Inflammatory macrophage treated with lipopolysaccharide for 4 hours (primary cell): ENCODE results near the gene TRPM8.
A peak's percentile ranks its signal among the peaks of the same experiment; 100 is the strongest.
"Not testable (repeated sequence)": the region's sequence is repeated elsewhere in the genome, so short reads cannot be mapped to it uniquely, and the experiment has no call there.

Experiments used
- DNase-seq: peaks from one replicate; pipeline ENCODE4 v3.0.0-alpha.2; 2020

TRPM8 gene

DNA sequence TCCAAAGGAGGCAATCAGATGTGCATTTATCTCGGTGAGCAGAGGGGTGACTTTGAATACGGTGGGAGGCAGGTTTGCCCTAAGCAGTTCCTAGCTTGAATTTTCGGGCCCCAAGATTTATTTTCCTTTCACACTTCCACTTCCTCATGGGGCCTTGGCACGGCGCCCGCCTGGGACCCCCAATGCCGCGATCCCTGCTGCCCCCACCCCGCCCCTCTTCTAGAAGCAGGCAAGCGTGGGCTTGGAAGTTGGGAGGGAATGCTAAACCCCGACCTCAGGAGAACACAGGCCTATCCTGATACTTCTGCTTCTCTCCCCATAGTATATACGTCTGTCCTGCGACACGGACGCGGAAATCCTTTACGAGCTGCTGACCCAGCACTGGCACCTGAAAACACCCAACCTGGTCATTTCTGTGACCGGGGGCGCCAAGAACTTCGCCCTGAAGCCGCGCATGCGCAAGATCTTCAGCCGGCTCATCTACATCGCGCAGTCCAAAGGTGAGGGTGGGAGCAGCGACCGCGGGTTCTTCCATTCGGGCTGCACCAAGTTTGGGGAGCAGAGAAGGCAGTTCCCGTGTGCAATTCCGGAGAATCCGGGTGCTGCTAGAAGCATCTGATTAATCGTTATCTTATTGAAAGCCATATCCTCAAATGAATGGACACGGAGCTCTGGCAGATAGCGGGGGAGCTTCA is 21.6 kb downstream of the TRPM8 start:
- no peak for DNase-seq

DNA sequence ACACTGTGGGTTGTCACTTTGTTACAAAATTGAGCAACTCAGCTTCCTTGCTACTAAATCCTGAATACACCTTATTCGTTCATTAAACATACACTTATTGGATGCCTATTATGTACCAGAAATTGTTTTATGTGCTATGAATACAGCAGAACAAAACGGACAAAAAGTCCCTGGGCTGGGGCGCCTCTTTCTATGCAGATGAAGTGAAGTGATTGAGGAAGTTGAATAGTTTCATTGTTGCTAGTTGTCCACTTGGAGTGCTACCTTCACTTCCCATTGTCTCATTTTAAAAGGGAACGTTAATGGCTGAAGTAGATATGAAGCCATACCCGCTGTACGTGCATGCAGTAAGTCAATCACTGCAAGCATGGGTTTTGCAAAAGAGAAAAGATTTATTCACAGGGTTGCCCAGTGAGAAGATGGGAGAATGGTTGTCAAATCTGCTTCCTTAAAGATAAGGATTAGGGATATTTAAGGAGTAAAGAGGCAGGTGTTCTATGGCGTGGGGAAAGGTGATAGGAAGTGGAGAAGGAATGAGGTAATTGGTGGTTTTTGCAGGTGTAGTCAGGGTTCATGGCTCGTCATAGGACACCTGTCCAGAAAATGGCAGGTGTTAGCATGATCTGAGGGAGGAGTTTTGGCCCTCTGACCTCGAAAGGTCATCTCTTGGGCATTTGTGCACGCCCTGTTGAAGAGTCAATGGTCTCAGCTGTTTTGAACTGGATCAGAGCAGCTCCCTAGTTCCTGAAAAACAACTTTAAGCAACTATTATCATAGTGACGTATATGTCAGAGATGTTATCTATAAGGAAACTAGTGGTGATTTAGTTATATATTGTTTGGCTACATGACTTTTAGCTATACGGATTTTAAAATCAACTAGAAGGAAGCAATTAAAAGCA is 23.5 kb downstream of the TRPM8 start:
- peak; percentile 8 for DNase-seq

DNA sequence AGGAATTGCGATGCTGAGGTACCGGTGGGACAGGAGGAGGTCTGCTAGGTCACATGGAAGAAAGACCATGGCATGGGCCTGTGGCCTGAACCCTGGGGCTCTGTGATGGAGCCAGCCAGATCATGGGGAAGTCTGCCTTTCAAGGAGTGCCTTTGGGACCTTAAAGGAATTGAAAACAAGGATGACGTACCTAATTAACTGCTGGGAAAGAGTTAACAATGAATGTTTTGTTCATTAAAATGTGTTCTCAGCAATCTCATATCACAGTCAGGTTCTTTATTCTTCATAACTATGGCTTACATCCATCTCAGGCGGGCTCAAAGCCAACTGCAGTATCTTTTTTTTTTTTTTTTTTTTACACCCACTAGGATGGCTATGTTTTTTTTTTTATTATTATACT is 25.6 kb downstream of the TRPM8 start:
- DNase-seq, result no peak

DNA sequence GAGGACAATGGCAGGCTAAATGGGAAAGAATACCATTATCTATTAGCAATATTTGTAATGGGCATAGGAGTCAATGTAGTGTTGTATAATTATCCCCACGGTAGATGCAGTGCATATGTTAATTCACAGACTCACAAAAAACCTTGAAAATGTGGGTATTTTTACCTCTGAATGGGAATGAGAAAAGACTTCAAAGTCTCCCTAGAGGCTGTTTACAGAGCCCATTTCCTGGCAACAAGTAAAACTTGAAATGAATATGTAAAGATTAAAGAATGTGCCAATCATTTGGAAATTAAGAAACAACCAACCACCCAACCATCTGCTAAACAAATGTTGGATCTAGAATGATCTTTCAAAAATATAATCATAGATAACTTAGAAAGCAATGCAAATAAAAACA is 27.1 kb downstream of the TRPM8 start:
- no peak for DNase-seq

DNA sequence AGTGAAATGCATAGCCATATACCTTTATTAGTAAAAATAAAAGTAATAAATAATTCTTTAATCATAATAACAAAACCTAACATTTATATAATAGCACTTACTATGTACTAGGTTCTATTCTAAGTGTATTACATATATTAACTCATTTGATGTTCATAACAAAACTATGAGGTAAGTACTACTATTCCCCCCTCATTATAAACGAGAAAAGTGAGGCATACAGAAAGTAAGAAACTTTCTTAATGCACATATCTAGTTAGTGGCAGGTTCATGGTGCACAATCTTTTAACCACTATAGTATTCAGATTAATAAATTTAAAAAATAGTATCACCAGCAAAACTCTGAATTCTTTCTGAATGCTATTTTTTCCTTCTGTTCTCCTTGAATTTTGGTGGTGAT is 27.5 kb downstream of the TRPM8 start:
- no peak for DNase-seq

DNA sequence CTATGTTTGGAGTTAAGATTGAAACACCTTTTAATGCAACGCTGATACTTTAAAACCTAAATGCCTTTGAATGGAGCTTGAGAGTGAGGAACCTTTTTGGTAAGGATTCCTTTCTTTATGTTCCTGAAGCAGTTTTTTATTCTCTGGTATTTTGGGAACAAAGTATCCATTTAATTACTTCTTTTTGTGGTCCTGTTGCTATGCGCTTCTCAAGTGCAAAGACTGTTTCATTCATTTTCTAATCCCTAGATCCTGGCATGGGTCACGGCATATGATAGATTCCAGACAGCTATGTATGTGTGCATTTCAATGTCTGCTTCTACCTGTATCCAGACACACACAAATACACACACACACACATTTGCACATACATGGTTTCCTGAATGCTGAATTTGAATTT is 28.0 kb downstream of the TRPM8 start:
- DNase-seq, result no peak

DNA sequence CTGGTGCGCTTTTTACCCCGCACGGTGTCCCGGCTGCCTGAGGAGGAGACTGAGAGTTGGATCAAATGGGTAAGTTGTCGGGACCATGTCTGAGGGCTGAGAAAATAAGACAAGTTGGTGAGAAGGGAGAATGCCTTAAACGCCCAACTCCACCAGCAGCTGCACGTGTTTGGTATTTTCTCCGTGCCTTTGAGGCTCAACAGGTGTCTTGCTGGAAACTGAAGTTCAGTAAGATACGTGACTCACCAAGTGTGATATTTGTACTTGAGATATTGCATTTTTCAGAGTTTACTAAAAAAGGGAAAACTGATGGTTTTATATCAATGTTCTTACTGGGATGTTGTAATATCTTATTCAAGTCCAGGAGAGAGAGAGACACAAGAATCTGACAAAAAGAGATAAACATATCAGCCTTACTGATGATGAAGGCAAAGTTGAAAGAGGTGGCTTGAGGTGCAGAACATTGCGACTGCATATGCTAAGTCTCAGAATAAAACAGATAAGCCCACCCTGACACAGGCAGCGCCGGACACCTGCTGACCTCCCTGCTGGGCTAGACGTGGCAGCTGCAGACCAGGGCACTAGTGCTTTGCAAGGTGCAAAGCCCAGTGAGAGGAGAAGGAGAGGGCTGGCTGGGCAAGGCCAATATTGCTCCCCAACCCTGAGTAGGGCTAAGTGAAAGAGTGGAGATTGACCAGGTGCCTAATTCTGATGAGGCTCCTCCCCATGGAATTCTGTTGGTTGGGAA is 33.1 kb downstream of the TRPM8 start:
- no peak for DNase-seq

DNA sequence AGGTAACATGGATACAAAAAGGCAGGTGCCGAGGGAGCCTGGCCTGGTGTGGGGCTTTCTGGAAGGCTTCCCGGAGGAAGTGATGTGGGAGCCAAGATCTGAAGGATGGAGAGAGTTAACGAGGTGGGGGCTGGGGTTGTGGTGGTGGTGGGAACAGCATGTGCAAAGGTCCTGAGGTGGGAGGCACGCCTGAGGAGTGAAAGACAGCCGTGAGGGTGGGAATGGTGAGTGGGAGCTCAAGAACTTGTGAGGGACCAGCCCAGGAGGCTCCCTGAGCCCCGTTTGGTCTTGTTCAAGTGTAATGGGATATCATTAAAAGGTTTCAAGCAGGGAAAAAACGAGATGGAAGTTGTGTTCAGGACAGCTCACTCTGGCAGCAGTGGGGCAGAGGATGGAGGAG is 35.2 kb downstream of the TRPM8 start:
- DNase-seq, result no peak

DNA sequence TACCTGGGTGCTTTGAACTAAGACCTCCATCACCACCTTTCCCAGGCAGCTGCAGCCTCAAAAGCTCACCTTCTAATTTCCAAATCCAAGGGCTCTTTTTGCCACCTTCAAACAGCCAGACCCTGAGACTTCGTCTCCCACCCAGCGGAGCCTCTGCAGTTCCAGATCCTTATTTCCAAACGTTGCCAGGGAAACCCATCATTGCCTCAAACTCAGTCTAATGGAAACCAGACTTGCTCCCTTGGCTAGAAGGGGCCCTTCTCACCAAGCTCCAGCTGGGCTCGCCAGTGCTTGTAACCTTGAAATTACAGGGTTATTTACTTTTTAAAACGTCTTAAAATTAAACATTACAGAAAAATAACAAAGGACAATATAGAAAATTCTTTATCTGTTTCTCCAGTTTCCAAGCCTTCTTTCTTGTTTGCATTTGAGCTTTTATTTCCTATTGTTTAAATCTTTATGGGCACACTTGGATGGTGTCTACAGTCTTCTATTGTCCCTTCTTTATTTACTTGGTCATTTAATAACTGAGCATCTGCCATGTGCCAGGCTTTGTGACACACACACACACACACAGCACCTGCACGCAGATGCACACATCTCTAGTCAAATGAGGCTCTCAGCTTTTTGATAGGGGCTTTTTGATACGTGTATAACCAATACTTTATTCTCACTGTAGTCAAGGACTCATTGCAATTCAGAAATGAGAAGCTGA is 36.1 kb downstream of the TRPM8 start:
- no peak for DNase-seq

DNA sequence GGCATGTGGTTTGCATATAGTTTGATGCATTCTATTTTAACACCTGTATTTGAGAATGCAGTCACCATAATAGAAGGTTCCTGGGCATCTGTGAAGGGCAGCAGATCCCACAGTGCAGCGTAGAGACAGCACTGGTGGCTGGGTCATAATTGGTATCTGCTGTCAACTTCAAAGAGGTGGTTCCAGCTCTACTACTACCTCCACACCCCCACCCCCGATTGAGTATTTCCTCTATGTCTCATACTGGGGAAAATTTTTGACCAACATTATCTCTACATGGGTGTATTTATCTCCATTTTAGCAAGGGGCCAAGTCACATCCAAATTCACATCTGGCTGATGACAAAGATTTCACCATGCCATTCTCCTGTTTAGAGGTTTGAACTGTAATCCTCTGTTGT is 43.0 kb downstream of the TRPM8 start:
- no peak for DNase-seq

DNA sequence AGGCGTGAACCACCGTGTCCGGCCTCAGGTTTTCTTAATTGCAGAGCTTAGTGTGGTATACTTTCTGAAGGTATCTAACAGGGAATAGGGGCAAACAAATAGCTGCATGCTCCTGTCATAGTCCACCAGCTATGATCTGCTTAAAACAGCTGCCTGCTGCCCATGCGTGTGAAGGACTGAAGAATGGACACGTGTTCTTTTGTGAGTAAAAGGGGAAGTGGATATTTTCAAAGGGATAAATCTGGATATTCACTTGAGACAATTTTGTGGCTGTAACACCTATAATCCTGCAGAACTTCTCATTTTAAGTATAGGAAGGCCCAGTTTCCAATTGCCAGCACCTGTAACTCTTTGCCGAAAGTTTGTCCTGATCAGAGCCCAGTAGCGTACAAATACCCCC is 44.7 kb downstream of the TRPM8 start:
- no peak for DNase-seq

DNA sequence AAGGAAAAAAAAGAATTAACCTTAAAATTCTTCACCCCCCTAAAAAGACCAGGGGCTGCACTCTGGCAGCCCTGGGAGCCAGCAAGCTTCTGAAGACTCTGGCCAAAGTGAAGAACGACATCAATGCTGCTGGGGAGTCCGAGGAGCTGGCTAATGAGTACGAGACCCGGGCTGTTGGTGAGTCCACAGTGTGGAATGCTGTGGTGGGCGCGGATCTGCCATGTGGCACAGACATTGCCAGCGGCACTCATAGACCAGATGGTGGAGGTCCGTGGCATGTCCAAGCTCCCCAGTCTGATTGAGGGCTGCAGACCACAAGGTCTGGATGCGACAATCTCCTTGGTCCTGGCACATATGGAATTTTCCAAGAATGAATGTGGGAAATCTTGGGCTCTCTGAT is 47.4 kb downstream of the TRPM8 start:
- DNase-seq, result no peak

DNA sequence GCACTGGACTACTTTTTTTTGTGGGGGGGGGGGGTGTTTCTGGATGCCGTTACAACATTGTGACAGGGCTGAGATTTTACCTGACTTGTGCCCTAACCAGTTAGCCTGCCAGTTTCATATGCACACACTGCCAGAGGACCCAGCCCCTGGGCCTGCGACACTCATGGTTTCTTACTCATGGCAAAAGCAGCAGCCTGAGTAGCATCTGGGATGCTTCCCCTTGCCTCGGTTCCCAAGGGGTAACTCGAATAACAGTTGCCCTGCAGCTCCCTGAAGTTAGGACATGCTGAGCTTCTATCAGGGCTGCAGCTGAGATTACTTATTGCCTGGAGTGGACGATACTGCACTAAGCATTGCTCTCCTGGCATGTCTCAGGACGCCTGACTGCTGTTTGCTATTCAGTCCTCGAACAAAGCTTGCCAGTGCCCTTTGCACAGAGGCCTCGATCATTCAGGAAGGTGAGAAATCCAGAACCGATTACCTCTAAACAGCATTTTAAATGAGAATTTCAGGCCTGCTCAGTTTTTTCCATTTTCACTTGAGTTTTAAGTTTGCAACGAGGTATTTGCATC is 47.9 kb downstream of the TRPM8 start:
- no peak for DNase-seq

DNA sequence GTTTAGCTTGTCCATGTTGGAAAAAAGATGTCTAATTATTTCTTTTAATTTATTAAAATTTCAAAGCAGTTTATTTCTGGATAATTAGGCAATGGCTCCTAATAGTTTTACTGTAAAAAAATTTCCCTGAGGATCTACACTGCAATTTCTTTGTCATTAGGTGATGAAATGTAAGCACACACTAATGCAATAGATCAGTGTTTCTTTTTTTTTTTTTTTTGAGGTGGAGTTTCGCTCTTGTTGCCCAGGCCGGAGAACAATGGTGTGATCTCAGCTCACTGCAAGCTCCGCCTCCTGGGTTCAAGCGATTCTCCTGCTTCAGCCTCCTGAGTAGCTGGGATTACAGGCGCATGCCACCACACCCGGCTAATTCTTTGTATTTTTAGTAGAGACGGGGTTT is 48.5 kb downstream of the TRPM8 start:
- DNase-seq, result not testable (repeated sequence)

DNA sequence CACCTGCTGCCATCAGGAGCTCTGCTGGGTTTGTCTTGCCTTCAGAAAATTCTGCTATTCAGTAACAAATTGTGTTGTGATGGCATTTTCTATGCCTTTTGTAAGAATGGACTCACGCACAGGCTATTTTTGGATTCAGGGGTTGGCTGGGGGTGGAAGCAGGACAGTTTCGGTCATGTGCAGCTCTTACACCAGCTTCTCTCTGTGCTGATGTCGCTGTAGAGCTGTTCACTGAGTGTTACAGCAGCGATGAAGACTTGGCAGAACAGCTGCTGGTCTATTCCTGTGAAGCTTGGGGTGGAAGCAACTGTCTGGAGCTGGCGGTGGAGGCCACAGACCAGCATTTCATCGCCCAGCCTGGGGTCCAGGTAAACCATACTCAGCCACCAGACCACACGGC is 49.2 kb downstream of the TRPM8 start:
- DNase-seq, result peak; percentile 28

DNA sequence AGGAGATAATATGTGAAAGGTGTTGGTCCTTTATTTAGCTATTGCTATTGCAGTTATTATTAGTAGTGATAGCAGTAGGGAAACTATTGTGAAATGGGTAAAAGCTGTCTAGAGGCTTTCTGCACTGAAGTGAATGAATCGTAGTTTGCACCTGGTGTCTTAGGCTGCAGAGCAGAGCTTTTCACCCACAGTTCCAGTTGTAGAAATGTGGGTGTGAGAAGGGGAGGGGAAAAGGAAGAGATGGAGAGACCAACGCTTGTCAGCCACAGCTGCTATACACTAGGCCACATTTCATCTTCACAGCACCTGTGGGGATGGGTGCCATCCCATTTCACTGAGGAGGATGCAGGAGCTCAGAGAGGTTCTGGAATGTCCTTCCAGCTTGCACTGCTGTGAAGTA is 50.0 kb downstream of the TRPM8 start:
- DNase-seq, result no peak

DNA sequence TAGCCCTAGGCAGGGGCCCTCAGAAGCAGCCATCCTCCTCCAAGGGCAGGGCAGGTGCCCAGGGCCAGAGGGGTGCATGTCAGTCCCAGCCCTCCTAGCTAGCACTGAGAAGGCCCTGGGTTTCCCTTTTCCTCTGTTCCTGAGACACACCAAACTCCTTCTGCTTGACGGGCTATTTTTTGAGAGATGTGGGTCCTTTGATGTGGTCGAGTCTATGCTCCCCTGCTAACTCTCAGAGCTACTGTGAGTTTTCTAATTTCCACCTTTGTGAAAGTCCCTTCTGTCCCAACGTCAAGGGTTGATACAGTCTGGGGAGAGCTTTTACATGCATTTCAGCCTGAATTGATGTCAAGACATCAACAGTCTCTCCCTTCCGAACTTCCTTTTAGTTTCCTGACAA is 51.4 kb downstream of the TRPM8 start:
- no peak for DNase-seq

DNA sequence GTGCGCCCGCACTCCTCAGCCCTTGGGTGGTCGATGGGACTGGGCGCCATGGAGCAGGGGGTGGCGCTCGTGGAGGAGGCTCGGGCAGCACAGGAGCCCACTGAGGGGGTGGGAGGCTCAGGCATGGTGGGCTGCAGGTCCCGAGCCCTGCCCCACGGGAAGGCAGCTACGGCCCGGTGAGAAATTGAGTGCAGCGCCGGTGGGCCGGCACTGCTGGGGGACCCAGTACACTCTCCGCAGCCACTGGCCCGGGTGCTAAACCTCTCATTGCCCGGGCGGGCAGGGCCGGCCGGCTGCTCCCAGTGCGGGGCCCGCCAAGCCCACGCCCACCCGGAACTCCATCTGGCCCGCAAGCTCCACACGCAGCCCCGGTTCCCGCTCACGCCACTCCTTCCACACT is 55.3 kb downstream of the TRPM8 start:
- DNase-seq, result not testable (repeated sequence)

DNA sequence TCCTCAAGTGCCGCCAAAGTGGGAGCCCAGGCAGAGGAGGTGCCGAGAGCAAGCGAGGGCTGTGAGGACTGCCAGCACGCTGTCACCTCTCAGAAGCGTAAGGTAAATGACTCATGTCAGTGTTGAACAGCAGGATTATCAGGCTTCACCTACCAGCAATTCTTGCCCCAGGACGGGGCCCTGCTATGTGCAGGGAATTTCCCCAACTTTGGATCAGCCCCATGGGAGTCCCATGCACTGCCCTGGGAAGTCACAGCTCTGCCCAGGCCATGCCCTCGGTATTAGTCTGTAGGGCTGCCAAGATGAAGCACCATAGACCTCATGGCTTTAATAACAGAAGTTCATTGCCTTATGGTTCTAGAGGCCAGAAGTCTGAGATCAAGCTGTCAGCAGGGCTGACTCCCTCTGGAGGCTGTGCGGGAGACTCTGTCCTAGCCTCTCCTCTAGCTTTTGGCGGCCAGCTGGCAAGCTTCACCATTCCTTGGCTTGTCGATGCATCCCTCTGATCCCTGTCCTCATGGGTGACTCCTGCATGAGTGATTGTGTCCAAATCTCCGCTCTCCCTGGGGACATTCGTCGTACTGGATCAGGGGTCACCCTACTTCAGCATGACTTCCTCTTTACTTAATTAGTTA is 55.9 kb downstream of the TRPM8 start:
- DNase-seq, result no peak

DNA sequence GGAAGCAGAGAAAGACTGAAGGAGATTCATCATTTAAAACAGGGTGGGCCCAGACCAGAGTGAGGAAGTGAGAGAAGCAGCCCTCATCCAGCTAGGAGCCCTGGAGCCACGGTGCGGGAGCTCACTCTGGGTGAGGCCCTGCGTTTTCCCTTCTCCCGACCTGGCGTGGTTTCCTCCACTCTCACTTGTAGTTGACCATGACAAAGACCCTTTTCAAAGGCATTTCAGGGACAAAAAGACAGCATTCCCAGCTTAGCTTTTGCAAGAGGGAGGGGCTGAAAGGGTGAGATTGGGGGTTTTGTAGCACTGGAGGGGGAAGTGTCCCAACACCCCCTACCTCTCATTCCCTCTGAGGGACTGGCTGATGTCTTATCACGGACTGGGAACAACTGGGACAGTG is 56.6 kb downstream of the TRPM8 start:
- no peak for DNase-seq

DNA sequence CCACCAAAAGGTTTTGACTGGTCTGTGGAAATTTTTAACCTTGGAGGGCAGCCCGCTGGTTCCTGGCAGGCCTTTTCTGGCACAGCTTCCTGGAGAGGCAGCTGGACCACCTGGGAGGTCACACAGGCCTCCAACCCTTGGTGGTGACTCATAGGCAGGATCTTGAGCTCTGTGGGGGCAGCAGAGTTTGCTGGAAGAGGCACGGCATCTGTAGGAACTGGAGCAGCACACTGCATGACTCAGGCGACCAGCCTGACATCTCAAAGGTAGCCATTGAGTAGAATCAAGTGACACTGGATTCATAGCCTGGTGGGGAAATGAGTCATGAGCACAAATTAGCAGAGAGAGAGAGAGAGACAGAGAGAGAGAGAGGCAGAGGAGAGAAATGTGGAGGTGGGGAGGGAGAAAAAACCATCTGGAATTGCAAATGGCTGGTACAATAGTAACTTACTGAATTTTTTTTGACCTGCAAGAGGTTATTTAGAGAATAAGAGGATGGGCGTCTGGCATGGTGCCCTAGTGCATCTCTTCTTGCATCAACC is 57.4 kb downstream of the TRPM8 start:
- DNase-seq, result no peak

DNA sequence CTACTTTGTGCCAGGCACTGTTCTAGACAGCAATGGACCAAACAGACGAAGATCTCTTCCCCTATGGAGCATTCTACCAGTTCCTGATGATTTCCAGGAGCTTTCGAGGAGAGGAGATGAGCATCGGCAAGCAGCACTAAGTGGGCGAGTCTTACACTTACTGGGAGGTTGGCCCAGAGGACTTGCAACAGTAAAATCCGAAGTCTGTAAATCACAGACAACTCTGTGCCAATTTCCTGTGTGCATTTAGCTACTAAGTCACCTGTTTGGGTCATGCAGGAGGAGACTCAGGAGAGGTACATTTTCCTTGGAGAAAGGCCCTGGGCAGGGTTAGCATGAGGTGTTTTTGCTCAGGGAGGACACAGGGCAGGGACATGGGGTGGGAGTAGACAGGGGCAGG is 58.9 kb downstream of the TRPM8 start:
- DNase-seq, result no peak
